Activated CD8-positive, alpha-beta memory T cell treated with anti-CD3 and anti-CD28 coated beads, Interleukin-2, amount 50 U/mL, for 1 hour (primary cell): ENCODE measurements around the gene CREG1.
A peak's percentile ranks its signal among the peaks of the same experiment; 100 is the strongest.
"Not testable (repeated sequence)": the region's sequence is repeated elsewhere in the genome, so short reads cannot be mapped to it uniquely, and the experiment has no call there.

Experiments
- DNase-seq: peaks from one replicate; pipeline ENCODE4 v3.0.0-alpha.2; 2020; ENCODE audit errors: extremely low read depth

CREG1 gene

DNA sequence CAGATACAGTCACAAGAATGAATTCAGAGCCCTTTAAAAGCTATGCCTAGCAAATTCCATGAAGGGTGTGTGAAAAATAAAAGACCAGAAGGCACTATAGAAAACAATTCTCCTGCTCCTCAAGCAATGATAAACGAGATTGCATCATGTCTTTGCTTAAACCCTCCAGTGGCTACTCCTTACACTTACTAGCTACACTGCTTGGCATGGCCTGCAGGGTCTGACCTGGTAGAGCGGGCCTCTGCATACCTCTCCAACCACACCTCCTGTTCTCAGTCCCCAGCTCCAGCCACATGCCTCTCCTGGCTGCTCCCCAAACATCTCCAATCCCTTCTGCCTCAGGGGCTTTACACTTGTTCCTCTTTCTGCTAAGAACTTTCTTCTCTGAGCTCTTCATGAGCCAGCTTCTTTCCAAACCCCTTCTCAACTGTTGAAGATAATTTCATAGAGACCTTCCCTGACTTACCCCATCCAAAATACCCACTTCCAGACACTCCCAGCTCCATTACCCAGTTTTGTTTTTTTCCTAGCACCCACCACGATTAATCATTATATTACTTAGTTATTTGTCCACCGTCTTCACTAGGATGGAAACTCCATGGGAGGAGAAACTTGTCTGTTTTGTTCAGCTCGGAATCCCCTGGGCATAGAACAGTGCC is 11.2 kb upstream of the CREG1 start:
- DNase-seq, result no peak

DNA sequence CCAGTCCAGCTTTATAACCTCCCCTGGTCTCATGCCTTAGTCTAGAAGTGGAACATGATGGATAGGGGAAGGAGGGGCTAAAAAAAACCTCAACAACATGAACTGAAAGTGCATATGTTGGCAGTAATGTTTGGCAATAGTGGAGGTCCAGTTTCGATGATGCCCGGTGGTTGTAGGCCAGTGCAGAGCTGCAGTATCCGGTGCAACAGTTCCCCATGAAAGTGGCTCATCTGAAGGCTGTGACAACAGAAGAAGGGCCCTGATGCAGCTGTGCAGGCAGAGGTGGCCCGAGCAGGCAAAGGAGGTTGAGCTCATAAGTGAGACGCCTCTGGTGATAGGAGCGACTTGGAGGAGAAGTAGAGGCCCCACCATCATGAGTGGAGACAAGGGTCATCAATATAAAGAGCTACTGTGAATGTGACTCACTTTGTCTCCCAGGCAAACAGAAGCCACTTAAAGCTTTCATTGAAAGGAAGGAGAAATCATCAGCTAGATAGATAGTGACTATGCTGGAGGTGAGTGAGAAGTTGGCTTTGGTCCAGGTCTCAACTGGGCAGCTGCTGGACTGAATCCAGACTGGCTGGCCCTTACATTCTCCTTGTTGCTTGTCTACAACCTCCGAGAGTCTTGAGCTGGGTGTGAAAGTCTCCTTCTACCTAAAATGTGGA is 10.2 kb upstream of the CREG1 start:
- DNase-seq, result no peak

DNA sequence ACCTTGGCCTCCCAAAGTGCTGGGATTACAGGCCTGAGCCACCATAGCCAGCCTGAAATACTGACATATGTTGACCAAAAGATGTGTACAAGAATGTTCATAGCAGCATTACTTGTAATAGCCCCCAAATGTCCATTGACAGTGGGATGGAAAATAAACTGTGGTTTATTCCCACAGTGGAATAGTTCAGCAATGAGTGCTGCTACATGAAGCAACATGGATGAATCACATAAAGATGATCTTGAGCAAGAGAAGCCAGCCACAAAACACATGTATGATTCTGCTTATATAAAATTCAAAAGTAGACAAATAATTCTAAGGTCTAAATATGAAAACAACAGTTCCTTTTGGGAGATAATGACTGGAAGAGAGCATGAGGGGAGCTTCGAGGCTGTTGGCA is 9.1 kb upstream of the CREG1 start:
- DNase-seq, result no peak

DNA sequence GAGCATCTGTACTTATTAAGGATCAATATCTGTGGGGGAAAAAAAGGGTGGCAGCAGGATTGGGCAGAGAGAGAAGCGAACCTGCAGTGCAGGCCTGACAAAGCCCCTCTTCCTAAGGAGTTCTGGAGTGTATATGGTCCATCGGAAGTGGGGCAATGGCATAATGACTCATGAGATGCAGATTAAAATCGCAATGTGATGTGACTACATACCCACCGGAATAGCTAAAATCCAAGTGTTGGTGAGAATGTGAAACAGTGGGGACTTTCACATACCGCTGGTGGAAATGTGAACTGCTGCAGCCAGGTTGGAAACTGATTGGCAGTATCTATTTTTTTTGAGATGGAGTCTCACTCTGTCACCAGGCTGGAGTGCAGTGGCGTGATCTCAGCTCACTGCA is 8.2 kb upstream of the CREG1 start:
- DNase-seq, result no peak

DNA sequence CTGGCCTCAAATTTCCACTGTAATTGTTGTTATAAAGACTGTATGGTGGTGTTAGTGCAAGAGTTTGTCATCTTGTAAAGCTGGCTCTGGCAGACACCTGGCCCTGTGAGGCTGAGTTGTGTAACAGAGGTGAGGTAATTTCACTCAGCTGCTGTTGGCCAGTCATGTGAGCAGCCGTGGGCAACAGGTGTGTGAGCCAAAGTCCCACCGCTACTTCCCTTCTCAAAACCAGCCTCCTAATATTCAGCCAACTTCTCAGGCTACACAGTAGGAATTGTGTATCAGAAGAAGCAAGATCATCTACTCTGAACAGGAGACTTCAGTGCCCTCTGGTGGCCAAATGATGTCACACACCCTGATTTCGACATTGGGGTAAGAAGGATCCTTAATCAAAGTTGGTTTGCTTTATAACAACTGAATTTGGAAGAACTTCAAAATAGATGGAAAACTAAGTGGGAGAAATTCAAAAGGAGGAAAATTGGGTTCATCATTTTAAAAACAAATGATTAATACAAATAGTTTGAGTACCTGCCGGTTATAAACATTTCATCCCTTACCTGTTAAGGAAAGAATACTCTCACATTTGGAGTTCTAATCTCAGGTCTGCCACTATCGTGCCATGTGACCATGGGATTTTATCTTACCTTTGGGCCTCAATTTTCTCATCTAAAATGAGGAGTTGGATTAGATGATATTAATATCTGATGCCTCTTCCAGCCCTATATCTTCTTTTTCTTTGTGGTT is 2.6 kb upstream of the CREG1 start:
- no peak for DNase-seq

DNA sequence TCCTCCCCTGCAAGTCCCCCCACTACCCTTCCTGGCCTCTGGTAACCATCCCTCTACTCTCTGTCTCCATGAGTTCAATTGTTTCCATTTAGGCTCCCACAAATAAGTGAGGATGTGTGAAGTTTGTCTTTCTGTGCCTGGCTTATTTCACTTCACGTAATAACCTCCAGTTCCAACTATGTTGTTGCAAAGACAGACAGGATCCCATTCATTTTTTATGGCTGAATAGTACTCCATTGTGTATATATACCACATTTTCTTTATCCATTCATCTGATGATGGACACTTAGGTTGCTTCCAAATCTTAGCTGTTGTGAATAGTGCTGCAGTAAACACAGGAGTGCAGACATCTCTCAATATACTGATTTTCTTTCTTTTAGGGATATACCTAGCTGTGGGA is 1.5 kb upstream of the CREG1 start:
- DNase-seq, result not testable (repeated sequence)

DNA sequence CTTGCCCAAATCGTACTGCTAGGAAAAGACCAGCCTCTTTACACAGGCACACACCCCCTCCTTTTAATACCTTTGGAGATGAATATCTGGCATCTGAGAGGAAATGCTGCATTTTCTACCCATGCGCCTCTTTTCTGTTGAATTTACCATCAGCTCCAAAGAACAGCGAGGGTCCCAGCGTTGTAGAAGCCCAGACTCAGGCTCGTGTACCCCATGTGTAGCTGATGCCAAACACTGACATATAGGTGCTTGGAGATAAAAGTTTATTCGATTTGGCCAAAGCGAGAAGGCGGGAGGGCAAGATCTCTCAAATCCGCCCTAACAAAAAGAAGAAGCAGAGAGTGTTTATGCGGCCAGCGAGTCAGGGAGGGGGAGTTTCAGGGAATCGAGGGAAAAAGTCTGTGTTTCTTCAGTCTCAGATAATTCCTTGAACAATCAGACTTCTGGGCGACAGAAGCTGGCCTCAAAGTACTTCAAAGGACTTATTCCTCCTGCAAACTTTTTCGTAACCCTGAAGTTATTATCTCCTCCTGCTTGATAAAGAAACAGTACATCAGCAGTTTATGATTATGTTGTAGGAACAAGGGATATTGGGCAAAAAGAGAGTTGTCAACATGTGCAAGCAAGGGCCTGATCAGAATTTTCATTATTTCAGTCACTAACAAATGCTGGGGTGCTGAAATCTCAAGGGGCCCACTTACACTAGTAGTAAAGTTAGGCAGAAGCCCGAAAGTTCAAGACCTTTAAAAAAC is 642 bp upstream of the CREG1 start:
- DNase-seq, result no peak

DNA sequence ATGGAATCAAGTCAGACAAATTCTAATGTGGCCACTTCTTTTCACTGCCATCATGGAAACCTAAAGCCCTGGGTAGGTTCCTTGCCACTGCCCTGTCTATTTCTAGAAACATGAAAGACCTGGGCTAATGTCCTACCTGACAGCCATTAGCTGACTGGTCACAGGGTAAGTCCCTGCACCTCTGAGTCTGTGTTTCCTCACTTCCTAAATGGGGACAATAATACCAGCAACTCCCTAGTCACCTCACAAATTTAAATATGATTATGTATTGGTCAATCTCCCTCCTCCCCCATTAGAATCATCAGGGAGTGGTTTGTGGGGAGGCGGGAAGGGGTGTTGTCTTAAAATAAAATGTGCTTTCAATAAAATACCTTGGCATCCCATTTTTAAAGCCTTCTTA is 2.2 kb downstream of the CREG1 start:
- no peak for DNase-seq

DNA sequence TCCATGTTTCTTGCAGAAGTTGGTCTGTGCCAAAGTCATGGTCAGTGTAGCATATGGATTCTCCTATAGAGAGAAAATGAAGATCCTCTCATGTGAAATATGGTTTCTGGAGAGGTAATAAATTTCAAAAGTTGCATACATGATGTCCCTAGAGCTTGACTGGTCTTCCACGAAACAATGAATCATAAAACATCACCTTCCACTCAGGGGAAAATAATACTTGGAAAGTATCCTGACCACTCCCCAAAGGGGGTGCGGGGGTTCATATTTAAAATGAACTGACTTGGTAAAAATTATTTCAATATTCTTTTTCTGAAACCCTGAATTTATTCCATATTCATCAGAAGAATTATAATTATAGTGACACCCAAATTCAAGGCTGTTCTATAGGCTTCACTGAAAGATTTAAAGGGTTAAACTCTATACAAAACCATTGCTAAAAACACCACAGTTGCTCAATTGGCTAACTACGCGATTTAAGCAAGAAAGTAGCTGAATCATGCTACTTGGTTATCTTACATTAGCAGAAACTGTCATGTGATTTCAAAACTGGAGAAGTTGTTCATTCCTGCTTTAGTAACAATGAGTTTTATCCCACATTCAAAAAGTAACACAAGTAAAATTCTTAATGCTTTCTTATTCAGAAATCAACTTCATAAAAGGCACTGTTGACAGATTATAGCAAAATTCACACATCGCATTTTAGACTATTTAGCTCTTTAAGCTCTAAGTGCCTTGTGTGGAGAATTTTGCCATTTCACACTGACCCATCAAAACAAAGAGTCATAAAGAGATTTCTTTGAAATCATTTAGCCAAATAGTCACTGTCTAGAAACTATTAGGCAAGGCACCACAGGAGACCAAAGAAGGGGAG is 5.3 kb downstream of the CREG1 start:
- no peak for DNase-seq

DNA sequence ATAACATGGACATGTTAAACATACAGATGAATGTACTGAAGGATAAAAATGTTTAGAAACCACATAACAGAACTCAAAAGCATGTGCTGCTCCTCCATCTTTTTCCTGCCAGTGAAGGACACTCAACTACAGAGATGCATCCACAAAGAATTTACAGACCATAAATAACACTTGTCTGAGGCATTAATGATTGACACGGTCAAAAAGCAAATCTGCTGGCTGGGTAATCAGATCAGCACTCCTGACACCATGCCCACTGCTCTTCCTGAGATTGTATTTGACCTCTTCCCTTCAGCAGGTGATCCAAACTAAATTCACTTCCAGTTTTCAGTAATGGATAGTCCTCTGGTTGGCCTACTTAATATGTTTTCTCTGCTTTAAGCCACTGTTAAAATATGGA is 6.6 kb downstream of the CREG1 start:
- no peak for DNase-seq

DNA sequence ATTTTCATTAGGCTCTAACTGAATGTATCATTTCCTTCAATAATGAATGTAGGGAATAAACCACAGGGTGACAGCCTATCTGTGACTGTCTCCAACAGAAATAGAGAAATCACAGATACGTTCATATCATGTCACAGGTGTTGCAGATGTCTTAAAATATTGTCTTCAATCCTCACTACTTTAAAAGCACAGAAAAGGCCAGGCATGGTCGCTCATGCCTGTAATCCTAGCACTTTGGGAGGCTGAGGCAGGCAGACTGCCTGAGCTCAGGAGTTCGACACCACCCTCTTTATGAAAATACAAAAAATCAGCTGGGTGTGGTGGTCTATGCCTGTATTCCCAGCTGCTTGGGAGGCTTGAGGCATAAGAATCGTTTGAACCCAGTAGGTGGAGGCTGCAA is 8.2 kb downstream of the CREG1 start:
- DNase-seq, result no peak

DNA sequence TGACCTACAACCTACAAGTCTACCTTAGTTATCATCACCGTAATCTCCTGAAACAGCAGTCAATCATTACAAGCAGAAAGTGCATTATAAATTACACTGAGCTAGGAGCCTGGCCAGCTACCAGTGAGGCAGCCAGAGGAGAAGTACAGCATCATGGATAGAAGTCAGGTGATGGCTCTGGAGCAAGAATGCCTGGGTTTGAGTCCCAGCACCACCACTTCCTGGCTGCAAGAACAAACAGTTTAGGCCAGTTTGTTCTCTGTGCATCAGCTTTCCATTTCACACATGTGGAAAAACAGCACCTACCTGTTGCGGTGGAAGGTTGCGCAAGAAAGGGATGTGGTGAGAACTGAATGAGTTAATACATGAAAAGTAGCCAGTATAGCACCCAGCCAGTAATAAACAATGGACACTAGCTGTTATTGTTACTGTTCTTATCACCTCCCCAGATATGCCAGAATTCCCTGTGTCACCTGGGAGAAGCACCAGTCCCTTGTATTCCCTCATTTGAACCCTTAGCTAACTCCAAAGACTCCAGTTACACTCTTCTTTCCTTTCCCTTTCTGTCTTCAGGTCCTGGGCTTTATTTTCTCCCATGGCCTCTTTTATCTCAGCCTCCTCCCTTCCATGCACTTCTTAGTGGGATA is 9.0 kb downstream of the CREG1 start:
- no peak for DNase-seq

DNA sequence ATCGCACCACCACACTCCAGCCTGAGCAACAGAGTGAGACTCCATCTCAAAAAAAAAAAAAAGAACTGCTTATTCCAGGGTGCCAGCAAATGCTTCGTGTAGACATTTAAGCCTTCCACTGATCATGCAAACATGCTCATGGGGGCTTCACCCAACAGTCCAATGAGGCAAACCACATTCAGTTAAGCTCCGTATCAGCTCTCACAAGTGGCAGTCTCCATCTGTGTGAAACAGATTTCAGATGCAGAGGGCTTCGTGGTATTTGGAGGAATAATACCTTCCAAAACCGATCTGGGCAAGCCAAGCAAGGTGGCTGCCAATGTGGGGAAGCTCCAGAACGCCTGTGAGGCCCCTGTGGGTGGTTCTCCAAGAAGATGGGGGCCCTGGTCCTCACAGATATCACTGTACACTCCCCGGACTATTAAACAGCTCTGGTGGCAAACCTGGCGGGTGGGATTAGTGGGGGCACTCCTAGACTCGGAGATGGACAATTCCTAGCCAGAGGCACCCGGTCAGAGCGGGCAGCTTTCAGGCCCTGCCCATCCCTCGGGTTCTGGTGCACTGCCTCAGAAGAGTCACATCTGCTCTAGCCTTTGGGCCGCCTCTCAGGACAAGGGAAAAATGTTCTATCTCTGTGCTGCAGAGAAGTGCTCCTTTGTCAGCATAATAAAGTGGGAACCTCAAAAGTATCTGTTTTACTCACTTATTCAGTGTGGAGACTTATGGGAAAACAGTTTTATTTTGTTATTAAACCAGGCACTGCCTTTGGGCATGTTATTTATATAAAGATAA is 10.2 kb downstream of the CREG1 start:
- DNase-seq, result no peak

DNA sequence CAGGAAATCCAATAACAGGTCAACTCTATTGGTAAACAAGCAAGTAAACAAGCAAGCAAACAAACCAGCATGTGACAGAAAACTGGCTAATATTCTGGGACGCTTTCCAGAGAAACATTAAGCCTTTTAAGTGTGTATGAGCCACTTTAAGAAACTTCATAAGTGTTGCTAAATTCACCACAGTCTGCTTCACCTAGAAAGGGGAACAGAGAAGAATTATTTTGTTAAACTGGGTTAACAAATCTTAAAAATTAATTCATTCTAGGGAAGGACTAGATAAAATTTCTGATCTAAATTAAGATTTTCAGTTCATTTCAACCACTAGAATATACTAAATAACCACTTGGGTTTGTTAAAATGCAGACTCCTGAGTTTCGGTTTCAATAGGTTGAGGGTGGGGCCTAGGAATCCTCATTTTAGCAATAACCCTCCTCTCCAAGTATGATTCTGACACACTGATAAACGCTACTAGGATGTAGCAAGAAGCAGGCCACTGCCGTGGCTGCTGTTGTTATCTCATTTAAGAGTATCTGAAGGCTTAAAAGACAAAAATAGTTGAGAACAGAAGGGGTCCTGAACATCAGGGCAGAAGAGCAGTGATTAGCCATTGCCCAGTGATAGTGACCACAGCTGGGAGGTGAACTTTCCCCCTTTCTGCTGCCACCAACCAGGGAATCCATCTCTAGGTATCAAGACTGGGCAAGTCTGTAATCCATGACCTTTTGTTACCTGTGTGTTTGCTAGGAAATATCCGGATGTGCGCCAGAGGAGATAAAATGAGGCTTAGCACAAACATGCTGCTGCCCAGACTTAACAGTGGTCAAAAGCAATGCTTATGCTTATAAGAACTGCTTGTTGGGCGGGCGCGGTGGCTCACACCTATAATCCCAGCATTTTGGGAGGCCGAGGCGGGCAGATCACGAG is 11.2 kb downstream of the CREG1 start:
- no peak for DNase-seq

DNA sequence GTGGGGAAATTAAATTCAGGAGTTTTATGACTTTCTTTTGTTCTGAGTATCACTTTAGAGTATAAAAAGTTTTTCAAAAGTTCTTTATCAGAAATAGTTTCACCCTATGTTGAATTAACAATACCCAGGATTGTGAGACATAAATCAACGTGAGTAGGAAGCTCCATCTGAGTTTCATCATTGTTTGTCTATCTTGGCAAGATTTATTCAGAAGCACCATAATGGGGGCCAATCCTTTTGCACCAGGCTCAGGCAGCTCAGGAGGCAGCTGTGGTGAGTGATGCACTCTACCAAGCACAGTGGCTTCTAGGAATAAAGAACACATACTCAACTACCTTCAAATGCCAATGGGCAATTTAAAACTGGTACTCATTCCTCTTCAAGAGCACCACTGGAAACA is 12.0 kb downstream of the CREG1 start:
- DNase-seq, result no peak

DNA sequence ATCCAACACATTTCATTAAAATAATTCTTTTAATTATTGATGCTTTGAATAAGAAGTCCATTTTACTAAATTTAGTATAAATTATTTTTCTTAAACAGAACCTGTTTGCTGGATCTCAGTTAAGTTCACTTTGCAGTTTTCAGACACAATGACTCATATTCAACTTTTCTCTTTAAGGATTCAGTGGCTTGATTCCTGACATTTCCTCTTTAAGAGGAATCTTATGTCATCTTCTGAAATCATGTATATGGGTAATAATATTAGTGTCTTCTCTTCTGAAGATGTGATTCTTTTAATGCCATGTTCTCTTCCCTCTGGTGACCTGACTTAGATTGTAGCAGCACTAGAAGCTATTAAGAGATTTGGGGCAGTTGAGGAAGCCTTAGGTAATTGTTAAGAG is 12.6 kb downstream of the CREG1 start:
- no peak for DNase-seq

DNA sequence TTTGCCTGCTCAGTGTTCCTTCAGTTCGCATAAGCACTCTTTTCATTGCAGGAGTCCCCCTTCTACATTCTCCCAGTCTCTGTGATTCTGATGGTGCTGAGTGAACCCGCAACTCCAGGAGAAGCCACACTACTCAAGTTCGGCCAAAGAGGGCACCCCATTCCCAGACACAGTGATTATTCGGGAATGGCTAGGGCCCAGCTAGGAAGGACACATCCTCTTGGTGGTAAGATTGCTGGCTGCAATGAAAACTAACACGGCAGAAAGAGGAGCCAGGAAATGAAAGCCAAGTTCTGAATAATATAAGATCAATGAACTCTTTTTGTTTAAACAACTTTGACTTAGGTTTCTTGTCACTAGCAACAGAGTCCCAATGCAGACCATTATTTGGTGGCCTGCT is 14.9 kb downstream of the CREG1 start:
- no peak for DNase-seq

DNA sequence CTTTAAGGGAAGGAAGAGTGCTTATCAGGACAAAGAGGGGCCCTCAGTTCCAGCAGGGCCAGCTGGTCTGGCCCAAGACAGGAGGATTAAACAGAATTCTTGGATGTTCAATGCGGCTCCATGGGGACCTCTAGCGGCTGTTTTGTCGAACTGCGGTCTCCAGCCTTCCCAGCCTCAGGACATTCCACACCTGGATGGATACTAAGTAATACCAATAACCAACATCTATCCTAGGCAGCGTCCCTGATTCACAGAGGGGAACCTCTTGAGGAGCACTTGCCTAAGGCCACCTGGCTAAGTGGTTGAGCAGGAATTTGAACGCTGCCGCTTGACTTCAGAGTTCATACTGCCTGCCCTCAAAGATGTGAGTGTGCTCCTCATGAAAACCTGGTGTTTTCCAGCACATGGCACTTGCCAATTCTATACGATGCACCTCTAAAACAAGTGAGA is 19.7 kb downstream of the CREG1 start:
- DNase-seq, result peak; percentile 38
